Skeletal muscle satellite cell (primary cell): Measurements from ENCODE around the gene C1QTNF12. TPM values are rescaled to one million over a fixed set of nuclear protein-coding genes. Genes with fewer than 3 reads are reported as not detected.
"Not testable (repeated sequence)": the region's sequence is repeated elsewhere in the genome, so short reads cannot be mapped to it uniquely, and the experiment has no call there.

Experiments
- H3K27me3 ChIP-seq: 2 replicates; pipeline ENCODE4 v1.7.0; 2013; ENCODE audit warnings: low read length; ENCODE audit not compliant: control insufficient read depth, insufficient read depth
- H3K36me3 ChIP-seq: 2 replicates; pipeline ENCODE4 v1.7.0; 2013; ENCODE audit warnings: mild to moderate bottlenecking, control low read depth, low read length; ENCODE audit not compliant: insufficient read depth
- H3K4me1 ChIP-seq: 2 replicates; pipeline ENCODE4 v1.7.0; 2013; ENCODE audit warnings: low read length; ENCODE audit not compliant: control insufficient read depth, insufficient read depth
- H3K4me2 ChIP-seq: 2 replicates; pipeline ENCODE4 v1.7.0; 2013; ENCODE audit warnings: mild to moderate bottlenecking, low read length
- H3K4me3 ChIP-seq: 2 replicates; pipeline ENCODE4 v1.7.0; 2013; ENCODE audit warnings: low read length
- H3K9ac ChIP-seq: 2 replicates; pipeline ENCODE4 v1.7.0; 2013; ENCODE audit warnings: mild to moderate bottlenecking, low read depth, low read length, moderate library complexity
- H3K9me3 ChIP-seq: replicated peaks from 2 replicates; pipeline ENCODE4 v1.7.0; 2013; ENCODE audit warnings: mild to moderate bottlenecking, control low read depth, low read length
- small RNA-seq: library from RNA; depleted of rRNA; stranded (forward); fragments of <200 nt; gene quantifications from one replicate; pipeline ENCODE3, GENCODE V24; 2012

The C1QTNF12 gene

GRCh38 chr1:1195726-1196125 lies 50.8 kb downstream of the C1QTNF12 start:
- not testable (repeated sequence) for H3K4me2 ChIP-seq, H3K9me3 ChIP-seq, H3K27me3 ChIP-seq

GRCh38 chr1:1194723-1195122 lies 51.8 kb downstream of the C1QTNF12 start:
- H3K9me3 ChIP-seq = no peaks in the 10 kb centered on the region
- H3K4me3 ChIP-seq = no peak overlapping the region
- no peak overlapping the region for H3K9ac ChIP-seq
- no peaks in the 10 kb centered on the region for H3K36me3 ChIP-seq
- H3K27me3 ChIP-seq = peaks cover 3% of the 10 kb centered on the region
- no peak overlapping the region for H3K4me2 ChIP-seq
- H3K4me1 ChIP-seq = no peaks in the 10 kb centered on the region

More at GRCh38 chr1:1195726-1196125, 50.8 kb downstream of the C1QTNF12 start:
- H3K36me3 ChIP-seq, H3K4me1 ChIP-seq, H3K4me3 ChIP-seq, H3K9ac ChIP-seq: not testable (repeated sequence)

Small RNA genes lying within 50 kb of the gene (small RNA-seq; reads per million reads assigned to genes)
- not detected for gene MIR6726
